Body of pancreas (tissue), 4 donors: ENCODE results near the gene MPP7.

ENCODE experiments used
- CTCF ChIP-seq, 7 experiments: fragments of 450-650 bp in 4 of 7; fragments of 200-600 bp in 3 of 7; sonication (generic) in 3 of 7; IDR thresholded peaks; one replicate each; pipeline ENCODE4 v1.5.1; 2016 to 2019; ENCODE audit warnings: antibody characterized with exemption in 7 of 7
- POLR2A ChIP-seq, 3 donors: fragments of 450-650 bp; IDR thresholded peaks; one replicate each; pipeline ENCODE4 v1.6.1; 2016; ENCODE audit warnings: antibody characterized with exemption in 3 of 3, mild to moderate bottlenecking in 2 of 3

- no peak for TF ChIP-seq POLR2A (IDR thresholded peaks at IDR 0.05)
- TF ChIP-seq CTCF (IDR thresholded peaks at IDR 0.05) = no peak
Observed at GRCh38 chr10:28280652-28281051, 22.2 kb downstream of the MPP7 start.
